Upper lobe of left lung (tissue), 6 donors: ENCODE results near the gene RAB44. TPM values are rescaled to one million over a fixed set of nuclear protein-coding genes. Genes with fewer than 3 reads are reported as not detected.

ENCODE experiments used
- ATAC-seq, 2 donors: fragments of 200-7000 bp; cut with Tn5 transposase; one replicate each; pipeline ENCODE4 v1.9.1; 2022; ENCODE audit warnings: mild to moderate bottlenecking in 2 of 2, moderate library complexity in 2 of 2; ENCODE audit not compliant: low FRiP score in 2 of 2
- DNase-seq, 2 donors: peaks; one replicate each; pipeline ENCODE4 v3.0.0-alpha.2; 2019 to 2020
- H3K27ac ChIP-seq, 4 donors: fragments of 200-600 bp; sonication (generic); one replicate each; pipeline ENCODE4 v1.5.1; 2016 to 2019
- H3K27me3 ChIP-seq, 4 donors: fragments of 200-600 bp; sonication (generic); one replicate each; pipeline ENCODE4 v1.5.1; 2017 to 2019
- H3K36me3 ChIP-seq, 4 donors: fragments of 200-600 bp; sonication (generic); one replicate each; pipeline ENCODE4 v1.5.1; 2016 to 2019
- H3K4me1 ChIP-seq, 4 donors: fragments of 200-600 bp; sonication (generic); one replicate each; pipeline ENCODE4 v1.5.1; 2018 to 2019
- H3K4me3 ChIP-seq, 4 donors: fragments of 200-600 bp; sonication (generic); one replicate each; pipeline ENCODE4 v1.5.1; 2017 to 2019; ENCODE audit warnings: mild to moderate bottlenecking in 2 of 4, moderate library complexity in 1 of 4
- H3K9me3 ChIP-seq, 4 donors: fragments of 200-600 bp; sonication (generic); one replicate each; pipeline ENCODE4 v1.5.1; 2018 to 2019
- EP300 ChIP-seq, 4 donors: sonication (generic); formaldehyde crosslinking; IDR thresholded peaks; one replicate each; pipeline ENCODE4 v1.5.1; 2017; ENCODE audit warnings: antibody characterized with exemption in 4 of 4, control low read depth in 2 of 4
- POLR2A ChIP-seq, 4 donors: fragments of 450-650 bp; IDR thresholded peaks; one replicate each; pipeline ENCODE4 v1.5.1; 2016 to 2017; ENCODE audit warnings: antibody characterized with exemption in 4 of 4, mild to moderate bottlenecking in 2 of 4
- POLR2AphosphoS5 ChIP-seq, 2 donors: sonication (generic); formaldehyde crosslinking; IDR thresholded peaks; one replicate each; pipeline ENCODE4 v1.5.1; 2017; ENCODE audit warnings: antibody characterized with exemption in 2 of 2
- WGBS, 2 donors: methylation state at CpG; one replicate each; pipeline ENCODE4 v1.1.5; 2017 to 2018; 5-methylcytosine and 5-hydroxymethylcytosine counted together
- total RNA-seq, 6 donors: library from RNA; depleted of rRNA in 4 of 6; stranded (reverse); fragments of >200 nt in 4 of 6; gene quantifications; one replicate each; pipeline versions ENCODE4 v1.1.0 to v1.2.1, GENCODE V29; 2016 to 2021
- TF ChIP-seq, protein P1 (sequence below), 6 experiments: fragments of 450-650 bp in 4 of 6; fragments of 200-600 bp in 2 of 6; sonication (generic) in 2 of 6; IDR thresholded peaks; one replicate each; pipeline ENCODE4 v1.5.1; 2016 to 2019; ENCODE audit warnings: antibody characterized with exemption in 6 of 6
- donor health status: DM: no; HTN: no; CAD: no; lungs with moderate emphysema.
- donor health status: DM: no; HTN: yes; CAD: no; lungs with severe emphysema.

Gene RAB44
- total RNA-seq, 6 donors from 2014 or later: 0.20 to 3.1 (median 1.2) TPM

DNA sequence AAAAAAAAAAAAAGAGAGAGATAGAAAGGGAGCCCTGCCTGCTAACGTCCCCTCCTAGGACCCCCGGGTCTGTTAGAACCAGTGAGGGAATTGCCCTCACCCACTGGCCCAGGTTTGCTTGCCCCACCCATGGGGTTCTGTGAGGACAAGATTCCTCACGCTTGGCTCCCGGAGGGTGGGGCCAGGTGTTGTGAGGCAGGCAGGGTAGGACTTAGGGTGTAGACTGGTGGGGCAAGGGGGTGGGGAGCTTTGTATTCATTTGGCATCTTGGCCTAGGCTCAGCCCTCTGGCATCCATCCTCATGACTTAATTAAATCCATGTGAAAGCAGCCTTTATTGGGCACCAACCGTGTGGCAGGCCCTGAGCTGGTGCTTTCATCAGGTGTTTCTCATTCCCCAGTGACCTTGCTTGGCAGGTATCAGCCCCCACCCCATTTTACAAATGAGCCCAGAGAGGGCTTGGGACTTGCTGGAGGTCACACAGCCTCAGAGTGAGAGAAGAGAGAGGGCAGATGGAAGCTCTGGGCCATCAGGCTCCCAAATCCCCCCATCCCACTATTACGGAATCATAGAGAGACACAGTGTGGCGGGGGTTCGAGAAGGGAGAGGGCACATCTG, 19.0 kb downstream of the RAB44 start:
- TF ChIP-seq, protein P1, sequence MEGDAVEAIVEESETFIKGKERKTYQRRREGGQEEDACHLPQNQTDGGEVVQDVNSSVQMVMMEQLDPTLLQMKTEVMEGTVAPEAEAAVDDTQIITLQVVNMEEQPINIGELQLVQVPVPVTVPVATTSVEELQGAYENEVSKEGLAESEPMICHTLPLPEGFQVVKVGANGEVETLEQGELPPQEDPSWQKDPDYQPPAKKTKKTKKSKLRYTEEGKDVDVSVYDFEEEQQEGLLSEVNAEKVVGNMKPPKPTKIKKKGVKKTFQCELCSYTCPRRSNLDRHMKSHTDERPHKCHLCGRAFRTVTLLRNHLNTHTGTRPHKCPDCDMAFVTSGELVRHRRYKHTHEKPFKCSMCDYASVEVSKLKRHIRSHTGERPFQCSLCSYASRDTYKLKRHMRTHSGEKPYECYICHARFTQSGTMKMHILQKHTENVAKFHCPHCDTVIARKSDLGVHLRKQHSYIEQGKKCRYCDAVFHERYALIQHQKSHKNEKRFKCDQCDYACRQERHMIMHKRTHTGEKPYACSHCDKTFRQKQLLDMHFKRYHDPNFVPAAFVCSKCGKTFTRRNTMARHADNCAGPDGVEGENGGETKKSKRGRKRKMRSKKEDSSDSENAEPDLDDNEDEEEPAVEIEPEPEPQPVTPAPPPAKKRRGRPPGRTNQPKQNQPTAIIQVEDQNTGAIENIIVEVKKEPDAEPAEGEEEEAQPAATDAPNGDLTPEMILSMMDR (IDR thresholded peaks at IDR 0.05): no peak
- TF ChIP-seq EP300 (IDR thresholded peaks at IDR 0.05) (no peak), POLR2AphosphoS5 (IDR thresholded peaks at IDR 0.05) (no peak), POLR2A (IDR thresholded peaks at IDR 0.05) (no peak)
- Histone ChIP-seq H3K4me3 (no peak overlapping the region), H3K36me3 (no peaks in the 10 kb centered on the region), H3K27me3 (no peaks in the 10 kb centered on the region), H3K4me1 (no peaks in the 10 kb centered on the region), H3K27ac (no peak overlapping the region), H3K9me3 (no peaks in the 10 kb centered on the region)
- no peak for DNase-seq
- WGBS, 2 donors: 83 to 89% methylated on average over 7 to 8 of the region's 8 CpGs
- ATAC-seq: no peak

DNA sequence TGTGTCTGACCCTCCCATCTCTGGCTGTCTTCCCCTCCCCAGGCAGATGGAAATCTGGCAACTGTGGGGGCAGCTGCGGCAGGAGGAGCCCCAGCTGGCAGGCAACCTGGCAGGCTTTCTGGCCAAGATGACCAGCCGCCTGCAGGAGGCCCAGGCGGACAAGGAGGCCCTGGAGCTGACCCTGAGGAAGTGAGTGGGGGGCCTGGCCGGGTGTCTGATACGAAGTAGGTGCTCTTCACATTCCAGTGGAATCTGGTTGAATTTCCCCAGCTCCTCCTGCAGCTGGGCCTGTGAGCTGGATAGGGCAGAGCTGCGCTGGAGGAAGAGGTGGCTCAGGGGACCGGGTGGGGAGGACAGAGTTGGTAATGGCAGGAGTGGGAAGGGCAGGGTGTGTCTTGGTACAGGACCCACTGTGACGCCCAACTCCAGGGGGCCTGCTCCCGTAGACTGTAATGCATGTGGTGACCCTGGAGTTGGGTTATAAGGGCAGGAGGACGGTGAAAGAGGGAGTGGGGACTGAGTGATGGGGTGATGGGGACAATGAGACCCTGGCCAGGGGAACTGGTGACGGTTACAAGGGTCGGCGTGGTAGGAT, 19.7 kb downstream of the RAB44 start:
- WGBS, 2 donors: 62 to 78% methylated on average over 12 to 13 of the region's 13 CpGs
- Histone ChIP-seq H3K4me3 (no peak overlapping the region), H3K27ac (no peak overlapping the region), H3K4me1 (no peaks in the 10 kb centered on the region), H3K9me3 (no peaks in the 10 kb centered on the region), H3K36me3 (no peaks in the 10 kb centered on the region), H3K27me3 (no peaks in the 10 kb centered on the region)
- TF ChIP-seq POLR2A (IDR thresholded peaks at IDR 0.05): no peak
- TF ChIP-seq EP300 (IDR thresholded peaks at IDR 0.05): no peak
- TF ChIP-seq POLR2AphosphoS5 (IDR thresholded peaks at IDR 0.05): no peak
- TF ChIP-seq, protein P1 (IDR thresholded peaks at IDR 0.05): no peak
- no peak for ATAC-seq
- DNase-seq: no peak

GRCh38 chr6:36717871-36718540, 20.4 kb downstream of the RAB44 start:
- no peaks in the 10 kb centered on the region for H3K9me3 ChIP-seq
- TF ChIP-seq EP300 (IDR thresholded peaks at IDR 0.05) (no peak), POLR2AphosphoS5 (IDR thresholded peaks at IDR 0.05) (no peak), POLR2A (IDR thresholded peaks at IDR 0.05) (no peak)
- TF ChIP-seq, protein P1 (IDR thresholded peaks at IDR 0.05): no peak
- H3K36me3 ChIP-seq: no peaks in the 10 kb centered on the region
- no peak for ATAC-seq
- no peaks in the 10 kb centered on the region for H3K27me3 ChIP-seq
- WGBS, 2 donors: 81 to 84% methylated on average over 6 to 12 of the region's 12 CpGs
- H3K27ac ChIP-seq: no peak overlapping the region
- no peak overlapping the region for H3K4me3 ChIP-seq
- DNase-seq: peak in 1 of 2 donors; percentile 48
- no peaks in the 10 kb centered on the region for H3K4me1 ChIP-seq

- TF ChIP-seq, protein P1 (IDR thresholded peaks at IDR 0.05): no peak
- TF ChIP-seq POLR2AphosphoS5 (IDR thresholded peaks at IDR 0.05): no peak
- TF ChIP-seq EP300 (IDR thresholded peaks at IDR 0.05): no peak
- TF ChIP-seq POLR2A (IDR thresholded peaks at IDR 0.05): no peak
- WGBS, 2 donors: 72 to 79% methylated on average over 4 to 5 of the region's 5 CpGs
- H3K4me3 ChIP-seq: no peak overlapping the region
- H3K27me3 ChIP-seq: no peaks in the 10 kb centered on the region
- no peak overlapping the region for H3K27ac ChIP-seq
- H3K4me1 ChIP-seq: no peaks in the 10 kb centered on the region
- no peaks in the 10 kb centered on the region for H3K36me3 ChIP-seq
- DNase-seq (no peak), ATAC-seq (no peak)
- no peaks in the 10 kb centered on the region for H3K9me3 ChIP-seq
These were observed 20.9 kb downstream of the RAB44 start for GRCh38 chr6:36718560-36718959.
